Upper lobe of left lung (tissue), 6 donors: ENCODE results near the gene HMGB1. TPM values are rescaled to one million over a fixed set of nuclear protein-coding genes. Genes with fewer than 3 reads are reported as not detected.
"Not testable (repeated sequence)": the region's sequence is repeated elsewhere in the genome, so short reads cannot be mapped to it uniquely, and the experiment has no call there.

Source experiments
- ATAC-seq, 2 donors: fragments of 200-7000 bp; cut with Tn5 transposase; one replicate each; pipeline ENCODE4 v1.9.1; 2022; ENCODE audit warnings: mild to moderate bottlenecking in 2 of 2, moderate library complexity in 2 of 2; ENCODE audit not compliant: low FRiP score in 2 of 2
- DNase-seq, 2 donors: peaks; one replicate each; pipeline ENCODE4 v3.0.0-alpha.2; 2019 to 2020
- H3K27ac ChIP-seq, 4 donors: fragments of 200-600 bp; sonication (generic); one replicate each; pipeline ENCODE4 v1.5.1; 2016 to 2019
- H3K27me3 ChIP-seq, 4 donors: fragments of 200-600 bp; sonication (generic); one replicate each; pipeline ENCODE4 v1.5.1; 2017 to 2019
- H3K36me3 ChIP-seq, 4 donors: fragments of 200-600 bp; sonication (generic); one replicate each; pipeline ENCODE4 v1.5.1; 2016 to 2019
- H3K4me1 ChIP-seq, 4 donors: fragments of 200-600 bp; sonication (generic); one replicate each; pipeline ENCODE4 v1.5.1; 2018 to 2019
- H3K4me3 ChIP-seq, 4 donors: fragments of 200-600 bp; sonication (generic); one replicate each; pipeline ENCODE4 v1.5.1; 2017 to 2019; ENCODE audit warnings: mild to moderate bottlenecking in 2 of 4, moderate library complexity in 1 of 4
- H3K9me3 ChIP-seq, 4 donors: fragments of 200-600 bp; sonication (generic); one replicate each; pipeline ENCODE4 v1.5.1; 2018 to 2019
- EP300 ChIP-seq, 4 donors: sonication (generic); formaldehyde crosslinking; IDR thresholded peaks; one replicate each; pipeline ENCODE4 v1.5.1; 2017; ENCODE audit warnings: antibody characterized with exemption in 4 of 4, control low read depth in 2 of 4
- POLR2A ChIP-seq, 4 donors: fragments of 450-650 bp; IDR thresholded peaks; one replicate each; pipeline ENCODE4 v1.5.1; 2016 to 2017; ENCODE audit warnings: antibody characterized with exemption in 4 of 4, mild to moderate bottlenecking in 2 of 4
- POLR2AphosphoS5 ChIP-seq, 2 donors: sonication (generic); formaldehyde crosslinking; IDR thresholded peaks; one replicate each; pipeline ENCODE4 v1.5.1; 2017; ENCODE audit warnings: antibody characterized with exemption in 2 of 2
- WGBS, 2 donors: methylation state at CpG; one replicate each; pipeline ENCODE4 v1.1.5; 2017 to 2018; 5-methylcytosine and 5-hydroxymethylcytosine counted together
- total RNA-seq, 6 donors: library from RNA; depleted of rRNA in 4 of 6; stranded (reverse); fragments of >200 nt in 4 of 6; gene quantifications; one replicate each; pipeline versions ENCODE4 v1.1.0 to v1.2.1, GENCODE V29; 2016 to 2021
- TF ChIP-seq, protein P1 (sequence below), 6 experiments: fragments of 450-650 bp in 4 of 6; fragments of 200-600 bp in 2 of 6; sonication (generic) in 2 of 6; IDR thresholded peaks; one replicate each; pipeline ENCODE4 v1.5.1; 2016 to 2019; ENCODE audit warnings: antibody characterized with exemption in 6 of 6
- donor health status: DM: no; HTN: no; CAD: no; lungs with moderate emphysema.
- donor health status: DM: no; HTN: yes; CAD: no; lungs with severe emphysema.

HMGB1 gene
- total RNA-seq, 6 donors from 2014 or later, result 124 to 300 (median 195) TPM

DNA sequence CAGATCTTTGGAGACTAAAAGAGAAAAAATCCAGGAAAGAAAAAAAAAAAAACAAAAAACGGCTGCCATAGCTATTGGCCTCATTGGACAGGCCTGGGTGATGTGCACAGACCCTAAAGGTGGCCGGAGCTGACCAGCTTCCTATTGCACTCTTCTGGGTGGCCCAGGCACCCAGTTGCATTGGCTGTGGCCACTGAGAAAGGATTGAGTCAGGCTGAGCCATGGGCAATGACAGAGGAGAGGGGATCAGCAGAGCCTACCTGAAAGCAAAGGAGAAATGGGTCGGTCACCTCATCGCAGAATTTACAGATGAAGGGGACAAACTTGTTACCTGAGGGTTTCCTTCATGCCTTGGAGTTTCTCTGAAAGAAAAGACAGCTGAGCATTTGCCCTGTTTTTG is 17.3 kb downstream of the HMGB1 start:
- H3K27ac ChIP-seq, result no peak overlapping the region
- no peaks in the 10 kb centered on the region for H3K9me3 ChIP-seq
- DNase-seq (no peak), ATAC-seq (no peak)
- no peaks in the 10 kb centered on the region for H3K36me3 ChIP-seq
- no peaks in the 10 kb centered on the region for H3K27me3 ChIP-seq
- TF ChIP-seq POLR2A (IDR thresholded peaks at IDR 0.05) (no peak), POLR2AphosphoS5 (IDR thresholded peaks at IDR 0.05) (no peak), EP300 (IDR thresholded peaks at IDR 0.05) (no peak)
- TF ChIP-seq, protein P1, sequence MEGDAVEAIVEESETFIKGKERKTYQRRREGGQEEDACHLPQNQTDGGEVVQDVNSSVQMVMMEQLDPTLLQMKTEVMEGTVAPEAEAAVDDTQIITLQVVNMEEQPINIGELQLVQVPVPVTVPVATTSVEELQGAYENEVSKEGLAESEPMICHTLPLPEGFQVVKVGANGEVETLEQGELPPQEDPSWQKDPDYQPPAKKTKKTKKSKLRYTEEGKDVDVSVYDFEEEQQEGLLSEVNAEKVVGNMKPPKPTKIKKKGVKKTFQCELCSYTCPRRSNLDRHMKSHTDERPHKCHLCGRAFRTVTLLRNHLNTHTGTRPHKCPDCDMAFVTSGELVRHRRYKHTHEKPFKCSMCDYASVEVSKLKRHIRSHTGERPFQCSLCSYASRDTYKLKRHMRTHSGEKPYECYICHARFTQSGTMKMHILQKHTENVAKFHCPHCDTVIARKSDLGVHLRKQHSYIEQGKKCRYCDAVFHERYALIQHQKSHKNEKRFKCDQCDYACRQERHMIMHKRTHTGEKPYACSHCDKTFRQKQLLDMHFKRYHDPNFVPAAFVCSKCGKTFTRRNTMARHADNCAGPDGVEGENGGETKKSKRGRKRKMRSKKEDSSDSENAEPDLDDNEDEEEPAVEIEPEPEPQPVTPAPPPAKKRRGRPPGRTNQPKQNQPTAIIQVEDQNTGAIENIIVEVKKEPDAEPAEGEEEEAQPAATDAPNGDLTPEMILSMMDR (IDR thresholded peaks at IDR 0.05), result no peak
- H3K4me3 ChIP-seq, result no peak overlapping the region
- peaks cover 11 to 16% (median 14%) of the 10 kb centered on the region in 4 donors for H3K4me1 ChIP-seq
- WGBS, 2 donors, result 92 to 97% methylated on average over 4 of the region's 4 CpGs

DNA sequence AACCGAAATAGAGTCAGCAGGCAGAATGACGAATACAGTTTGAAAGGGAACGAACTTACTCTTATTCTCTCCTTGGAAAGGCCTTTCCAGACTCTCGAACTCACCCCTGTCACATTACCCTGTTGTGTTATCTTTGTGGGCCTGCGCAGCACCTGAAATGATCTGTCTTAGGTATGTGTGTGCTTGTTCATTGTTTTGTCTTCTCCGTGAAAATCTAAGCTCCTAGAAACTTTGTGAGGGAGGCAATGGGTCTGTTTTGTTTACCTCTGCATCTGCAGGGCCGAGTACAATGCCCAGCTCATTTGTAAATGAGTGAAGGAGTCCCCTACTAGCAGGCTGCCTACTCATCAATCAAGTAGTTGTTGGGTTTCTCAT is 19.6 kb downstream of the HMGB1 start:
- Histone ChIP-seq H3K36me3 (no peaks in the 10 kb centered on the region), H3K4me3 (peak overlapping the region in 3 of 4 donors; percentile 37 to 49 (median 46)), H3K27me3 (no peaks in the 10 kb centered on the region), H3K27ac (peak overlapping the region; percentile 74 to 80 (median 79)), H3K9me3 (no peaks in the 10 kb centered on the region), H3K4me1 (peaks cover 11 to 16% (median 14%) of the 10 kb centered on the region in 4 donors)
- peak in 1 of 2 donors; percentile 64 for ATAC-seq
- 19 to 39% methylated on average over 4 to 7 of the region's 7 CpGs for WGBS, 2 donors
- DNase-seq, result no peak
- TF ChIP-seq EP300 (IDR thresholded peaks at IDR 0.05), result no peak
- TF ChIP-seq POLR2AphosphoS5 (IDR thresholded peaks at IDR 0.05), result no peak
- TF ChIP-seq, protein P1 (IDR thresholded peaks at IDR 0.05), result no peak
- TF ChIP-seq POLR2A (IDR thresholded peaks at IDR 0.05), result no peak

DNA sequence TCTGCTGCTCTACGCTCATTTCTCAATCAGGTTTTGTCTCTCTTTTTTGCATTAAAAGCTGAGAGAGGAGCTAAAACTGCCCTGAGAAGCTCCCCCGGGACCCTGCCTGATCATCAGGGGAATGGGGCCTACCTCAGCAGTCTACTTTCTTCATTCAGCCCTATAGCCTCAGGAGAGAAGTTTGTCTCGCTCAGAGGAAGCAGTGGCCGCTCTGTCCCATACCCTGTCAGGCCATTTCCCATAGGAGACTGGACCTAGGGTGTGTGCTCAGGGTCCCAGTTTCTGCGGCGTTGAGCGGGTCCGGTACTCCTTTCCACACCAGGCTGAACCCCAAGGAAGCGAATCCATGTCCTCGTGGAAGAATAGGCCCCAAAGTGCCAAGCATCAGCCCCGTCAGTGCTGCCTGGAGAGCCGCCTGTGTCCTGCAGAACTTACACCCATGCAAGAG is 21.8 kb downstream of the HMGB1 start:
- ATAC-seq, result no peak
- TF ChIP-seq EP300 (IDR thresholded peaks at IDR 0.05) (no peak), POLR2AphosphoS5 (IDR thresholded peaks at IDR 0.05) (no peak), POLR2A (IDR thresholded peaks at IDR 0.05) (no peak)
- TF ChIP-seq, protein P1 (IDR thresholded peaks at IDR 0.05), result no peak

DNA sequence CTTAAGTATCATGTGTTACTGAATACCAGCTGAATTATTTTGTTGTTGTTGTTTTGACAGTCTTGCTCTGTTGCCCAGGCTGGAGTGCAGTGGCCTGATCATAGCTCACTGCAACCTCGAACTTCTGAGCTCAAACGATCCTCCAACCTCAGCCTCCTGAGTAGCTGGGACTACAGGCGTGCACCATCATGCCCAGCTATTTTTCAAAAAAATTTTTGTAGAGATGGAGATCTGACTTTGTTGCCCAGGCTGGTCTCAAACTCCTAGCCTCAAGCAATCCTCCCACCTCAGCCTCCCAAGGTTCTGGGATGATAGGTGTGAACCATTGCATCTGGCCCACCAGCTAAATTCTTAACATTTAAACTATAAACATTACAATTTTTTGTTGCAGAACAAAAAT is 22.2 kb downstream of the HMGB1 start:
- 93 to 98% methylated on average over 3 of the region's 3 CpGs for WGBS, 2 donors
- not testable (repeated sequence) for H3K27ac ChIP-seq, ATAC-seq, DNase-seq, H3K4me3 ChIP-seq, H3K9me3 ChIP-seq, H3K36me3 ChIP-seq, H3K27me3 ChIP-seq
- H3K4me1 ChIP-seq, result peaks cover 11 to 16% (median 14%) of the 10 kb centered on the region in 4 donors

More for the DNA sequence above, 21.8 kb downstream of the HMGB1 start:
- Histone ChIP-seq H3K27ac (no peak overlapping the region), H3K4me1 (peaks cover 11 to 16% (median 14%) of the 10 kb centered on the region in 4 donors), H3K36me3 (no peaks in the 10 kb centered on the region), H3K4me3 (no peak overlapping the region), H3K27me3 (no peaks in the 10 kb centered on the region), H3K9me3 (no peaks in the 10 kb centered on the region)
- WGBS, 2 donors, result 90 to 95% methylated on average over 12 of the region's 12 CpGs
- peak in 1 of 2 donors; percentile 17 for DNase-seq

DNA sequence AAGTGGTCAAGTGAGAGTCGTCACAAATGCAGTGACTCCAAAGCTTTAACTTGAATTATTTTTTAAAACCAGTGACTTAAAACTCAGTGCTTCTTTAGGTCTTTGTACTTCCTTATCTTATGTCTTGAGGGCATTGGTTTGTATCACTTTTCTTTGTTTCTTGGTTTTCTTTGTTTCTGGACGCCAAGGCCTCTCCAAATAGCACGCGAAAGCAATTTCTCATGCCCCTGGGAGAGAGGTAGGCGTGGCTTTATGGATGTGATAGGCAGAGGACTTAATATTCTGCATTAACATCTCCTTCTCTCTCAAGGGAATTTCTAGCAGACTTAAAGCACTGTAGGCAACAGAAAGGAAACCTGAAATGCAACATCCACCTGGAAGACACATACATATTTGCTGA is 22.8 kb downstream of the HMGB1 start:
- Histone ChIP-seq H3K36me3 (no peaks in the 10 kb centered on the region), H3K9me3 (no peaks in the 10 kb centered on the region), H3K4me1 (peaks cover 11 to 16% (median 14%) of the 10 kb centered on the region in 4 donors), H3K27me3 (no peaks in the 10 kb centered on the region), H3K4me3 (no peak overlapping the region), H3K27ac (no peak overlapping the region)
- DNase-seq (no peak), ATAC-seq (no peak)
- TF ChIP-seq POLR2A (IDR thresholded peaks at IDR 0.05), result no peak
- no peak for TF ChIP-seq POLR2AphosphoS5 (IDR thresholded peaks at IDR 0.05)
- TF ChIP-seq, protein P1 (IDR thresholded peaks at IDR 0.05), result no peak
- TF ChIP-seq EP300 (IDR thresholded peaks at IDR 0.05), result no peak
- WGBS, 2 donors, result 68 to 83% methylated on average over 5 of the region's 5 CpGs
